Measurements from ENCODE around the gene ARHGEF5. TPM values are rescaled to one million over a fixed set of nuclear protein-coding genes. Genes with fewer than 3 reads are reported as not detected.

The ARHGEF5 gene
- total and polyA plus RNA-seq, 8 donors: 13.0 to 37.1 (median 24.8) TPM

GRCh38 chr7:144379776-144380384 is 24.7 kb downstream of the ARHGEF5 start:
- Histone ChIP-seq H3K36me3 (peaks cover 0 to 41% of the 10 kb centered on the region in 2 donors), H3K4me1 (no peaks in the 10 kb centered on the region), H3K27me3 (no peaks in the 10 kb centered on the region), H3K27ac (no peak overlapping the region), H3K9me3 (no peaks in the 10 kb centered on the region), H3K4me3 (no peak overlapping the region)
- DNase-seq (no peak), ATAC-seq (no peak)
- intact Hi-C loops (cut with DNase I): no loop called here
- no peak for TF ChIP-seq CTCF (IDR thresholded peaks at IDR 0.05)

DNA sequence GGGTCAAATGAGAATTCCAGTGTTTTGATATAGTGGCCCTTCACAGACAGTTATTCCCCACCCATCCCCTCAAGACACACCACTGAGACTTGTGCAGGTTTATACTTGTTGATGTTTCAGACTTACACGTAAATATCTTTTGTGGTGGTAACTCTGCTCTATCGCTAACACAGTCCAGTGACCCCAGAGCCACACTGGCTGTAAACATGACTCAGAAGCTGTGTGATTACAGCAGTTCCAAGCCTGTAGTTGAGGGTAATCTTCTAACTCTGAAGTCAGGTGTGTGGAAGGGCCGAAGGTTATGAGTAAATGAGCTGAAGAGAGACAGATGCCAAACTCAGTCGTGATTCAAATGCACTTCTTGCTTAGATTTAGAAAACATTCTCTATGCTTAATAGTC is 28.9 kb downstream of the ARHGEF5 start:
- Histone ChIP-seq H3K27ac (no peak overlapping the region), H3K4me3 (no peak overlapping the region), H3K36me3 (peaks cover 0 to 17% of the 10 kb centered on the region in 2 donors), H3K4me1 (no peaks in the 10 kb centered on the region), H3K27me3 (no peaks in the 10 kb centered on the region), H3K9me3 (no peaks in the 10 kb centered on the region)
- ATAC-seq (no peak), DNase-seq (no peak)
- no peak for TF ChIP-seq CTCF (IDR thresholded peaks at IDR 0.05)
- intact Hi-C loops (cut with DNase I): no loop called here

GRCh38 chr7:144384555-144385245 is 29.5 kb downstream of the ARHGEF5 start:
- no peak overlapping the region for H3K27ac ChIP-seq
- ATAC-seq (peak; percentile 56), DNase-seq (no peak)
- intact Hi-C loops (cut with DNase I): no loop called here
- no peaks in the 10 kb centered on the region for H3K9me3 ChIP-seq
- H3K4me1 ChIP-seq: no peaks in the 10 kb centered on the region
- TF ChIP-seq CTCF (IDR thresholded peaks at IDR 0.05): no peak
- no peak overlapping the region for H3K4me3 ChIP-seq
- H3K27me3 ChIP-seq: no peaks in the 10 kb centered on the region
- H3K36me3 ChIP-seq: peaks cover 0 to 10% of the 10 kb centered on the region in 2 donors

GRCh38 chr7:144386741-144387140 is 31.5 kb downstream of the ARHGEF5 start:
- no peak for TF ChIP-seq CTCF (IDR thresholded peaks at IDR 0.05)
- DNase-seq: no peak
- no peaks in the 10 kb centered on the region for H3K27me3 ChIP-seq
- H3K27ac ChIP-seq: no peak overlapping the region
- H3K4me1 ChIP-seq: peaks cover 0 to 7% of the 10 kb centered on the region in 2 donors
- intact Hi-C loops (cut with DNase I): no loop called here
- no peaks in the 10 kb centered on the region for H3K36me3 ChIP-seq
- no peak overlapping the region for H3K4me3 ChIP-seq
- H3K9me3 ChIP-seq: no peaks in the 10 kb centered on the region
- no peak for ATAC-seq

GRCh38 chr7:144388950-144389349 is 33.7 kb downstream of the ARHGEF5 start:
- Histone ChIP-seq H3K9me3 (no peaks in the 10 kb centered on the region), H3K27me3 (no peaks in the 10 kb centered on the region), H3K4me3 (no peak overlapping the region), H3K36me3 (no peaks in the 10 kb centered on the region), H3K27ac (no peak overlapping the region), H3K4me1 (peaks cover 0 to 7% of the 10 kb centered on the region in 2 donors)
- intact Hi-C loops (cut with DNase I): no loop called here
- no peak for TF ChIP-seq CTCF (IDR thresholded peaks at IDR 0.05)
- ATAC-seq (no peak), DNase-seq (no peak)

Data from left lung (tissue), 10 donors.